Islet precursor cell (in vitro differentiated cells): ENCODE measurements around the gene PHACTR3.

Experiments used
- DNase-seq: peaks from one replicate; pipeline ENCODE4 v3.0.0-alpha.2; 2018

The PHACTR3 gene

GRCh38 chr20:59705651-59706399 is 101.5 kb downstream of the PHACTR3 start:
- peak; percentile 40 for DNase-seq

DNA sequence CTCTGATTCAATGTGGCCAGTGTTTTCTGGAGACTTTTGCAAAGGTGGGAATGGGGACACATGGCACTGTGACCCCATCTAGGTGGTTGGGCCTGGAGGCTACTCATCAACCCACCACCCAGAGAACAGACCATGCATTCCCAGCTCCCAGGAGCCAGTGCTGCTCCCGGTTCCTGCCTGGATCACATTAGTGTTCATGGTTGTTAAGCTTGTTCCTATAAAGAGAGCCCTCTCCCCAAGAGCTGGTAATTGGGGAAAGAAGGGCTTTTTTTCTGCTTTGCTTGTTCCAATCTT is 102.0 kb downstream of the PHACTR3 start:
- peak; percentile 14 for DNase-seq

GRCh38 chr20:59708326-59708725 is 104.0 kb downstream of the PHACTR3 start:
- DNase-seq = peak; percentile 16

- peak; percentile 37 for DNase-seq
Observed at GRCh38 chr20:59709636-59710035, 105.3 kb downstream of the PHACTR3 start.

DNA sequence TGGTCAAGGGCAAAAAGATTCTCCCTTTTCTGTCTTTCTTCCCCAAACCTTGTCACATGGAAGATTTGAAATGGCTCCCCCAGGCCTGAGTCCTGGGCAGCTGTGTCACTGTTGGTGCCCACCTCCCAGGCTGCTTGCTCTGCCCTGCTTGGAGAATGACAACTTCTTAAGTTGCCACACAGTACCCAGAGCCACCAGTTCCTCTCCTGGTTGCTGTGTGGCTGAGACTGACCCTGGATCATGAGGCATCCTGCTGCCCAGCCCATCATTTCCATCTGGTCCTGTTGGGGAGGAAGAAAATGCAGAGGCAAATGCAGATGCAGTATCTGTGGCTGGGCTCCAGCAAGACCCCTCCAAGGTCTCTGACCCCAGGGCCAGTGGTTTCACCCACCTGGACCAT is 113.7 kb downstream of the PHACTR3 start:
- peak; percentile 32 for DNase-seq

DNA sequence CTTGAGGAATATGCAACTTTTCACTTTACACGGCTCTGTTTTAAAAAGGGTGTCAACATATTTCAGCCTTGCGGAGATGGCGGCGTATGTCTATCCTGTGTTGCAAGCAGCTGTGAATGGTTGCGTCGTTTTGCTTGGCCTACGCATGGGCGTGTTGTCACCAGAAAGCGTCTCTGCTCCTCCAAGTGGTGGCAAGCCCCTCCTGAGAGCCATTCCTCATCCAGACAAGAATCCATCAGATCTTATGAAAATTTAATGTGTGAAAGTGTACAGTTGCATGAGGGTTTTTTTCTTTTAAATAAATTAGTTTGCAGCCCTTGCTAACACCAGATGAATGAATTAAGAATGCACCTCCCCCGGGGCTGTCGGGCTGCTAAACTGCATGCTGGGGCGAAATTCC is 114.4 kb downstream of the PHACTR3 start:
- DNase-seq = peak; percentile 22

GRCh38 chr20:59720013-59720412 is 115.7 kb downstream of the PHACTR3 start:
- DNase-seq = peak; percentile 30

DNA sequence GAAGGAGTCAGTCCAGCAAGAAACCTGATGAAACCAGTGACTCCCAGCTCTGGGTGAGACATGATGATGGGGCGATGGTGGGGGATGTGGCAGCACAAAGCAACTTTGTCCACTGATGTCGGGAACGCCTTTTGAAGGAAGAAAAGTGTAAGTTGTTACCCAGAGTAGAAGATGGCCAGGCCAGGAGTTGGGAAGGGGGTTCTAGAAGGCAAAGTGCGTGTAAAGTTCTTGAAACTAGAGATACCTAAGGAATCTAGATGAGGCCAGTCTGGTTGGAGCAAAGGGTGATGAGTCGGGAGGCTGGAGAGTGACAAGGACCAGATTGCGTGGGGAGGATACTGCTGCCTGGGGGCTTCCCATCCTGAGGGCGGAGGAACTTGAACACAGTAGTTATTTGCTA is 117.0 kb downstream of the PHACTR3 start:
- peak; percentile 37 for DNase-seq

DNA sequence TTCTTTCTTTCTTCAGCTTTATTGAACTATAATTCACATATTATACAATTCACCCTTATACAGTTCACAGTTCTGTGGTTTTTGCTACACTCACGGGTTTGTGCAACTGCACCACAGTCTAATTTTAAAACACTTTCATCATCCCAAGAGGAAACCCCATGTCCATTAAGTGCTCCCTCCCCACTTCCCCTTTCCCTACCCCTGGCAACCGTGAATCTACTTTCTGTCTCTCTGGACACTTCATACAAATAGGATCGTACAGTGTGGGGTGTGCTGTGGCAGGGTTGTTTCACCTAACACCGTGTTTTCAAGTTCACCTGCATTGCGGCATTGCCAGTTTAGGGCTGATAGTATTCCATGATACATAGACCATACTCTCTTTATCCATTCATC is 118.8 kb downstream of the PHACTR3 start:
- peak; percentile 7 for DNase-seq

DNA sequence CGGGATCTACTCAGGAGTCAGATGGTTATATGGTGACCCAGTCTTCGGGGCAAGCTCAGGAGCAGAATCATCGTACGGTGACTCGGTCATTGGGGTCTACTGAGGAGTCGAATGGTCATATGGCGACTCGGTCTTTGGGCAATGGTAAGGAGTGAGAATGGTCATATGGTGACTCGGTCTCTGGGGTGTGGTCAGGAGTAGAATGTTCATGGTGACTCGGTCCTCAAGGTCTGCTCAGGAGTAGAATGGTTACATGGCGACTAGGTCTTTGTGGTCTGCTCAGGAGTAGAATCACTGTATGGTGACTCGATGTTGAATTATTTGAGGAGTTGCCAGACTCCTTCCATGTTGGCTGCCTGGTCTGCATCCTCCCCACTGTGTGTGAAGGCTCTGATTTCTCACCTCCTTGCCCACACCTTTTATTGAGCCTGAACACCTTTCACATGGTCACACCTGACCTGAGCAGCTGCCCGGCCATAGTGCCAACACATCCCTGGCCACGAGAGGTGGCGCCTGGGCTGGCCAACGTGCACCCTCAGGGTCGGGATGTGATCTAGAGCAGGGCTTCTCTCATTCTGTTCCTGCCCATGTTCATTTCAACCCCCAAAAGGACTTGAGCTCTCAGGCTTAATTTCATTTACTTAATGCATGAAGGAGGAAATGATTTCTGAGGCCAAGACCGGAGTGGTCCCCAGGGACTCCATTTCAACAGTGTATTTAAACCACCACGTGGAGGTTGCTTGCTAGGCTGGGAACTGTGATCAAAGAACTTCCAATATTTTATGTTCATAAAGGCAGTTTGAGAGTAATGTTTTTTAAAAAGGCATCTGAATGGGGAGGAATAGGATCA is 119.5 kb downstream of the PHACTR3 start:
- peak; percentile 58 for DNase-seq

DNA sequence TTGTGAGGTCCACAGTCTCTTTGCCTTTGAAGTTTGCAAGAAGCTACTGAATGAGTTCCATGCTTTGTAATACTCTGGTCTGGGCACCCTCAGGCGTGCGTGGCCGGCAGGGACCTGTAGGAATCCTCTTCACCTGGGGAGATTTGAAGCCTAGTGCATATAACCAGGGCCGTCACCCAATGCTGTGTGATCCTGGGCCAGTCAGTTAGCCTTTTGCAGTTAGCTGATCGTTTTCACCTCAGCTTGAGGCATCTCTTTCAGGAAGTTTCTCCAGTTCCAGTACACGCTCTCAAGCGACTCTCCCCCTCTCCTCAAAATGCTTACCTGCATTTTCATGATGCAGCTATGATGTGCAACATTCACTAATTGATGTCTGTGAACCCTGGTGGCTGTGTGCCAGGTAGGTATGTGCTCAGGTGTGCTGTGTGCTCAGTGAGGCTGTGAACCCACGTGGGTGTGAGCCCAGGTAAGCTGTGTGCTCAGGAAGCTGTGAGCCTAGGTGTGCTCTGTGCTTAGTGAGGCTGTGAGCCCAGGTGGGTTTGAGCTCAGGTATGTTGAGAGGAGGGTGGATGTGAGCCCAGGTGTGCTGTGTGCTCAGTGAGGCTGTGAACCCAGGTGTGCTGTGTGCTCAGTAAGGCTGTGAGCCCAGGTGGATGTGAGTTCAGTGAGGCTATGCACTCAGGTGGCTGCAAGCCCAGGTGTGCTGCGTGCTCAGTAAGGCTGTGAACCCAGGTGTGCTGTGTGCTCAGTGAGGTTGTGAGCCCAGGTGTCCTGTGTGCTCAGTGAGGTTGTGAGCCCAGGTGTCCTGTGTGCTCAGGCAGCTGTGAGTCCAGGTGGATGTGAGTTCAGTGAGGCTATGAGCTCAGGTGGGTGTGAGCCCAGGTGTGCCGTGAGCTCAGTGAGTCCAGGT is 120.4 kb downstream of the PHACTR3 start:
- DNase-seq = peak; percentile 36

DNA sequence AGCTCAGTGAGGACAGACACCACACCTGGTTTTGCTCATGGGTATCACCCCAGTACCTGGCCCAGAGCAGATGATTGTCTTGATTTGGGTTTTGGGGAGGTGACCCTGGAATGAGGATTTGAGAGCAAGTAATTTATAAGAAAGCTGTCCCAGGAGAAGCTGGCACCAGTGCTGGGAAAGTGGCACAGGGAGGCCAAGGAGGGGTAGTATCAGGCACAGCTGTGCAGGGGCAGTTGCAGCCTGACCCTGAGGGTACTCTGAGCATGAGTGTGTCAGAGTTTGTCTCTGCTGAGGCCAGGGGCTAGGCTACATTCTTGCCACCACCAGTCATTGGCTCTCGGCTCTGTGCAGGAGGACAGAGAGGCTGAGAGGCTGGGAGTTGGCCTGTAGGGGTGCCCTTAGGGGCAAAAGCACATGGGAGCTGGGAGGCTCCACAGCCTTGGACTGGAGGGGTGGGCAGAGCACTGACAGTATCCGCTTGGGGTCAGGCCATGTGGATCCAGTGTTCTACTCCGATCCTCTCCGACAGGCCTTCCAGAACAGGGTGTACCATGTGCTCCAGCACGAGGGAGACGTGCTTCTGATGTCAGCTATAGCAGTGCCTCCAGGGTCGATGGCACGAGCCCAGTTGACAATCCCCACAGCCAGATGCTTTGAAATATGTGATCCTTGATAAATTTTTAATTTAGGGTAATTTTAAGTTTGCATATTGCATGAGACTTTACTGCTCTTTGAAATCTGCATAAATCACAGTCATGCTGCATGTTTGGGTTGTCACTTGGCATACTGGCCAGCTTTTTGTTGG is 121.3 kb downstream of the PHACTR3 start:
- DNase-seq = peak; percentile 74

GRCh38 chr20:59726281-59726595 is 121.9 kb downstream of the PHACTR3 start:
- peak; percentile 21 for DNase-seq

DNA sequence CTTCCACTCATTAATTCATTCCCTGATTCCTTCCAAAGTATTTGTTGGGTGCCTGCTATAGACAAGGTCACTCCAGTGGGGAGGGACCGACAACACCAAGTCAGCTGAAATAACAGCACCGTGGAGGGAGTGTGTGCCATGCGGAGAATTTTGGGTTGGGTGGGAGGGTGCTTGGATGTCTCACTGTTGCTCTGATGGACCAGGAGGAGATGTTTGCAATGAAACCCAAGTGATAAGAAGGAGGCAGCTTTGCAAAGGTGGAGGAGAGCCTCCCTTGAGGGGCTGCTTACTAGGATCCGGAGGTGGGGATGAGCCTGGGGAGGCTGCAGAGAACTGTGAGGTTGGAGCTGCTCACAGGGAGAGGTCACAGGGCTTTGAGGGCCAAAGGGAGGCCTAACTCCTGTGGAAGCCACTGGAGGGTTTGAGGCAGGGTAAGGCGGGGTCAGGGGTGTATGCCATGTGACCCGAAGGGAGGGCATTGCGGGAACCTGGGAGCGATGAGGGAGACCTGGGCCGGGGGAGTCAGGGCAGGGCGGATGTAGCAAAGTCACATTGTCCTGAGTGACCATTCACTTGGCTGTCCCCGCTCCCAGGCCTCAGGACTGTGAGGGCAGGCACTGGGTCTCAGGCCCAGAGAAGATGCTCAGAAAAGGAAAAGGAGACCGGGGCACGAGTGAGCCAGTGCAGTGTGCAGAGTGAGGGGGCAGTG is 124.5 kb downstream of the PHACTR3 start:
- DNase-seq = peak; percentile 20

GRCh38 chr20:59729506-59729905 is 125.2 kb downstream of the PHACTR3 start:
- DNase-seq = peak; percentile 32

- peak; percentile 12 for DNase-seq
Observed at GRCh38 chr20:59730722-59731121, 126.4 kb downstream of the PHACTR3 start.

- no peak for DNase-seq
Observed at GRCh38 chr20:59731376-59731775, 127.0 kb downstream of the PHACTR3 start.

DNA sequence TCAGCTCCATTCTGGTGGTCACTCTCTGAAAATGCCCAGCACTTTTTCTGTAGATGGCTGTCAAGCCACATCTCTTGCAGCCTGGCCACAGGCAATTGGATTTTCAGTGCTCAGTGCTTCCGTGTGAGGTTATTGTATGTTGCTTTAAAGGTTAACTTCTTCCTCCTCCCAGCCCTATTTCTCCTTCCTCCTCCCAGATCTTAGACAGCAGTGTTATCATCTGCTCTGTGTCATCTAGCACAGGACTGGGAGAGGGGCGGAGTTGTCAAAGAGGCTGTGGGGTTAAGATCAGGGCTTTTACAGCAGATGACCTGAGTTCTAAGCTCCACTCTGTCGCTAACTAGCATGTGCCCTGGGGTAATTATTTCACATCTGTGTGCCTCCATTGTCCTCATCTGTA is 129.0 kb downstream of the PHACTR3 start:
- DNase-seq = peak; percentile 34

GRCh38 chr20:59735486-59735885 is 131.1 kb downstream of the PHACTR3 start:
- DNase-seq = peak; percentile 27

DNA sequence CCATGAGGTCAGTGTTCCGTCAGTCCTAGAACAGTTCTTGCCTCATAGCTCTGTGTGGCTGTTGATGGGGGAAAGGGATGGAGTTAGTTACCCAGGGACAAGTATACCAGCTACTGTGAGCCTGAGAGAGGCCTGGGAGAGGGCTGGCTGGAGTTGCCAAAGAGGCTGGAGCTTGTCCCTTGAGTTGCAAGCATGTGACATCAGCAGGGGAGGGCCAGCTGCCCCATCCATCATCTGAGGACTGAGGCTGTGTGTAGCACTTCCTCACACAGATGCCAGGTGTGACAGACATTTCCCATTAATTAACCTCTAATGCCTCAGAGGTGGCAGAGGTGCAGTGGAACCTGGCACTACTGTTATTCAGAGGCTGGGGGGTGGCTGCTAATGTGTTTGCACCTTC is 131.6 kb downstream of the PHACTR3 start:
- peak; percentile 26 for DNase-seq

DNA sequence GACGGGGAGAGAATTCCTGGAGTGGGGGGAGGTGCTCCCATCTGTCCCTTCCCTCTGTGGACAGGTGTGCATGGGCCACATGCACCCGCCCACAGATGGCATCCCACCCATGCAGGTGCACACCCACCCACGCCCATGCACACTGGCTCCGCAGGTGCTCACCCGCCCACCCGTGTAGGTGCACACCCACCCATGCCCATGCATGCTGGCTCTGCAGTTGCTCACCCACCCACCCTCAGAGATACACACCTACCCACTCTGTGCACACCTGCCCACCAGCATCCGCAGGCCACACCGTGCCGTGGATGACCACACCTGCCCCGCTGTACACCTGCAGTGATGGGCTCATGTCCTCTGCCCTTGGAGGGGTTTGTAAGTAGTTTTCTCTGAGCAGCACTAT is 132.0 kb downstream of the PHACTR3 start:
- peak; percentile 42 for DNase-seq
